Islet of Langerhans (tissue), 1 donor: ENCODE results near the gene CABLES1.
"Not testable (repeated sequence)": the region's sequence is repeated elsewhere in the genome, so short reads cannot be mapped to it uniquely, and the experiment has no call there.

Experiments used
- FAIRE-seq: peaks from one replicate; lab custom pipeline; 2011; peaks lifted over from hg19 to GRCh38; lab: Jason Lieb, UNC

The CABLES1 gene

GRCh38 chr18:23244401-23244800 lies 109.1 kb downstream of the CABLES1 start:
- FAIRE-seq = no peak

GRCh38 chr18:23245461-23245860 lies 110.2 kb downstream of the CABLES1 start:
- no peak for FAIRE-seq

- FAIRE-seq = no peak
These were observed 112.0 kb downstream of the CABLES1 start for GRCh38 chr18:23247331-23247730.

- no peak for FAIRE-seq
These were observed 112.6 kb downstream of the CABLES1 start for GRCh38 chr18:23247896-23248295.

- FAIRE-seq = no peak
These were observed 113.5 kb downstream of the CABLES1 start for GRCh38 chr18:23248826-23249225.

- FAIRE-seq = no peak
These were observed 114.1 kb downstream of the CABLES1 start for GRCh38 chr18:23249348-23249747.

- FAIRE-seq = no peak
These were observed 115.8 kb downstream of the CABLES1 start for GRCh38 chr18:23250893-23251656.

- no peak for FAIRE-seq
These were observed 118.3 kb downstream of the CABLES1 start for GRCh38 chr18:23253630-23254029.

GRCh38 chr18:23257137-23257536 lies 121.9 kb downstream of the CABLES1 start:
- no peak for FAIRE-seq

- FAIRE-seq = no peak
These were observed 122.6 kb downstream of the CABLES1 start for GRCh38 chr18:23257686-23258565.

GRCh38 chr18:23258566-23259469 lies 123.5 kb downstream of the CABLES1 start:
- no peak for FAIRE-seq

- peak; percentile 49 for FAIRE-seq
These were observed 124.7 kb downstream of the CABLES1 start for GRCh38 chr18:23259701-23260681.

- no peak for FAIRE-seq
These were observed 125.8 kb downstream of the CABLES1 start for GRCh38 chr18:23260926-23261590.

- FAIRE-seq = no peak
These were observed 128.4 kb downstream of the CABLES1 start for GRCh38 chr18:23263551-23264235.

GRCh38 chr18:23265682-23266399 lies 130.6 kb downstream of the CABLES1 start:
- no peak for FAIRE-seq

GRCh38 chr18:23266717-23267446 lies 131.6 kb downstream of the CABLES1 start:
- no peak for FAIRE-seq

GRCh38 chr18:23267447-23267776 lies 132.1 kb downstream of the CABLES1 start:
- no peak for FAIRE-seq

- no peak for FAIRE-seq
These were observed 133.4 kb downstream of the CABLES1 start for GRCh38 chr18:23268641-23269040.

GRCh38 chr18:23269068-23269467 lies 133.8 kb downstream of the CABLES1 start:
- FAIRE-seq = not testable (repeated sequence)
